LNCAP (cell line): Measurements from ENCODE around the gene CCDC184.

Experiments used
- TF ChIP-seq, protein P1 (sequence below): fragments of 450-650 bp; IDR thresholded peaks from 2 replicates; pipeline ENCODE4 v1.5.1; 2017; ENCODE audit warnings: mild to moderate bottlenecking

CCDC184 gene

DNA sequence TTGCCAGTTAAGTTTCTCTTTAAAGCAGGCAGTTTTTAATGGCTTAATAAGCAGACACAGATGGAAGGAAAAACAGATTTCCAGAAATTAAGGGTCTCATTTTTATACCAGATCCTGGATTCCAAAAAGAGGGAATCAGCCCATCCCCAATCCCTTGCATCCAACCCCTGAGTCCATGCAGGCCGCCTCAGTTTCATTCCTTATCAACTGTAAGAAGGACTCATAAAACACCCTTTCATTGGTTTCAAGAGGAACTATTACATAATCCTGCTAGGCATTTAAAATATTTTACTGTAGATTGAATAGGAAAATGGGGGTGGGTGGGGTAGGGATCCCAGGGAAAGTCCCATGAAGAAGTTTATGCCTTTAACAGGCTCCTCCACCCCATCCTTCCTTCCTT is 9.4 kb downstream of the CCDC184 start:
- TF ChIP-seq, protein P1, sequence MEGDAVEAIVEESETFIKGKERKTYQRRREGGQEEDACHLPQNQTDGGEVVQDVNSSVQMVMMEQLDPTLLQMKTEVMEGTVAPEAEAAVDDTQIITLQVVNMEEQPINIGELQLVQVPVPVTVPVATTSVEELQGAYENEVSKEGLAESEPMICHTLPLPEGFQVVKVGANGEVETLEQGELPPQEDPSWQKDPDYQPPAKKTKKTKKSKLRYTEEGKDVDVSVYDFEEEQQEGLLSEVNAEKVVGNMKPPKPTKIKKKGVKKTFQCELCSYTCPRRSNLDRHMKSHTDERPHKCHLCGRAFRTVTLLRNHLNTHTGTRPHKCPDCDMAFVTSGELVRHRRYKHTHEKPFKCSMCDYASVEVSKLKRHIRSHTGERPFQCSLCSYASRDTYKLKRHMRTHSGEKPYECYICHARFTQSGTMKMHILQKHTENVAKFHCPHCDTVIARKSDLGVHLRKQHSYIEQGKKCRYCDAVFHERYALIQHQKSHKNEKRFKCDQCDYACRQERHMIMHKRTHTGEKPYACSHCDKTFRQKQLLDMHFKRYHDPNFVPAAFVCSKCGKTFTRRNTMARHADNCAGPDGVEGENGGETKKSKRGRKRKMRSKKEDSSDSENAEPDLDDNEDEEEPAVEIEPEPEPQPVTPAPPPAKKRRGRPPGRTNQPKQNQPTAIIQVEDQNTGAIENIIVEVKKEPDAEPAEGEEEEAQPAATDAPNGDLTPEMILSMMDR, result no peak

DNA sequence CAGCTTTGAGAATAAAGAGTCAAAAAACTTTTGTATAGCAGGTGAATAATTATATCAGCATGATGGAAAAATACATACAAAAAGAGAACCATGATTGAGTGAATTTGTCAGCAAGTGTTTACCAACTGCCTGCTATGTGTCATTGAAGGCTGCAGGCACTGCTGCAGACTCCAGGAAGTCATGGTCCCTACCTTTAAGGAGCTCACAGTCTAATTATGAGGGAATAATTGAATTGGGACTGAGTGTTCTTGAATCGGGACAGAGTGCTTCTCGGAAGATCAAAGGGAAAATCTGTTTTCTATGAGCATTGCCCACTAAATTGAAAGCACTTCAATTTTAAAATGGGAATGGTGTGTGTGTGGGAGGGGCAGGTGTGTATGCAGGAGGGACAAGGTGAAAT is 10.2 kb downstream of the CCDC184 start:
- TF ChIP-seq, protein P1, result no peak

DNA sequence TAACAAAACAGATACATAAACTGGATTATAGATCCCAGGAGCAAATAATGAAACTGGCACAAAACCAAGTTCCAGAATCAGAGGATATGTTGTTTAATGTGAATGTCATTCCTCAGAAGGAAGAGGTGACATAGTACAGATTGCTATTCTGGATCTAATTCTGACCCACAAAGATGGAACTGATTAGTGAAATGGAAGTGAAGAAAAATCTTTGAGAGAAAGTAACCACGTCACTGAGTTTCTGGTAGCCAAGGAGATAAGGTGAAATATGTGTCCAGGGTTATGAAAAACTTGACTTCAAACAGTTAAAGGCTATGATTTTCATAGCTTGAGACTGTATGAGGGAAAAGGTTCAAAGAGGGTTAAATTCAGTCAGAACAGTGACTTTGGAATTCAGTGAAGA is 11.4 kb downstream of the CCDC184 start:
- TF ChIP-seq, protein P1, result no peak

DNA sequence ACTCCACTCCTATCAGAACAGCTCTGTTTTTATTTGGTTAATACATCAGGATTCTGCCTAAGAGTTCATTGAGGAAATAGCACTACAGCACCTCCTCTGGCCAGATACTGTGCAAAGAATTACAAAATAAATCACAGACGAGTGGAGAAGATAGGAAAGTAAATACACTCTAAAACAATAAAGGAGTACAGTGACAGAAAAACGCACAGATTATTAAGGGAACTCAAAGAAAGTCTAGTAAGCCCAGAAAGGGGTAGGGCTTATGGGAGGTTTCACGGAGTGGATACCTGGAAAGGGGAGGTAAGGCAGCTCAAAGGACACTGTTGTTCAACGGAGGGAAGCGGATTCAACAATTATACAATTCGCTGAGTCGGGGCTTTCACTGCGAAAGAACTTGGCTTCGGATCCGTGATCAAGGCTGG is 14.1 kb downstream of the CCDC184 start:
- TF ChIP-seq, protein P1, result peak; percentile 39; the same call in 1 of the 2 replicates

DNA sequence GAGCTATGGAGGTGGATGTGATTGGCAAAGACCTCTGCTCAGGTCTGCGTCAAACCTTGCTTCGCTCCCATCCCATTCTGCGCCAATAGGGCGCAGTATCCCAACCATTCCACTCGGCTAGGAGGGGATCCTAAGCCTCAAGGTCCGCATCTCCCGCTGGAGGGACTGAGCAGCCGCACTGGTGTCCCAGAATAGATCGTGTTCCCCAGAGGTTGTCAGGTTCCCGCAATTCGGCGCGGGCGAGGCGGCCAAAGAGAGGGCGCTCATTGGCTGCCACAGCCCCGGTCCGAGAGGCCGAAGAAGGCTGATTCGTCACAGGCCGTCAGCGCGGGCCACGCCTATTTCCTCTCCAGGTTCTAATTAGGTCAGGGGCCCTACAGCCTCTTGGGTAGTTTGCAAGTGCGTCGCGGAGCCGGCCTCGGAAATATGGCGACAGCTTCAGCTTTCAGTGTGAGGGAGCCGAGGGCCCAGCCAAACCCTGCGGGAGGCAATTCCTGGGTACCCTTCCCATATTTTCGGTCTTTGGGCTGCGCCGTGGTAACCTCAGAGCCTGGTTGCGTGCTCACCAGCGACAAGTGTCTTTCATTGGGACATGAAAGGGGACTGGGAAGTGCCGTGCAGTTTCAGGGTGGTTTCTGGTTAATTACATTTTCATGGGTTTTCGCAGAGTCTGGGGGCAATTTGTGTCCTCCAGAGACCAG is 14.7 kb downstream of the CCDC184 start:
- TF ChIP-seq, protein P1, result no peak

DNA sequence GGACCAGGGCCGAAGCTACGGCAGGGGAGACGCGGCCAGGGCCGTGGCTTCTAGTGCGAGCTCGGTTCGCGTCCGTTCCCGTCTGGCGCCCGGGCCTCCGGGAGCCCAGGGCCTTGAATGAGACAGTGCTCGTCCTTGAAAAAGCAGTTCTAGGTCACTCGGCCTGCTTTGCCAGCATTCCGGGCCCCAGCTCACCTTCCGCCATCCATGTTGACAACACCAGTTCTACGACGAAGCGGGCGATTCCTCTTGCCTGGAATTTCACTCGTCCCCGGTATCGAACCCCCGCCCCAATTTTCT is 15.2 kb downstream of the CCDC184 start:
- TF ChIP-seq, protein P1, result no peak

DNA sequence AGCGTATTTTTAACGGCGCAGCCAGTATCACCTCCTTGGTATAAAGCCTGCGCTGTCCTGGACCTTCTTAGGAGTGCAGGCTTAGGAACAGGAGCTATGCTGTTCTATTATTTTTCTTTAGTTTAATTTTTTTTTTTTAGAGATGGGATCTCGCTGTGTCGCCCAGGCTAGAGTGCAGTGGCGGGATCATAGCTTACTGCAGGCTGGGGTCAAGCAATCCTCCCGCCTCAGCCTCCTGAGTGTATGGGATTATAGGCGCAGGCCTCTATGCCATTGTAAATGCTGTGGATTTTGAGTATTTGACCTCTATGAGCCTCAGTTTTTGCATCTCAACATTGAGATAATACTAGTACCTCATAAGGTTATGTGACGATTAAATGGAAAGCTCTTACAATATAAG is 15.5 kb downstream of the CCDC184 start:
- TF ChIP-seq, protein P1, result no peak

DNA sequence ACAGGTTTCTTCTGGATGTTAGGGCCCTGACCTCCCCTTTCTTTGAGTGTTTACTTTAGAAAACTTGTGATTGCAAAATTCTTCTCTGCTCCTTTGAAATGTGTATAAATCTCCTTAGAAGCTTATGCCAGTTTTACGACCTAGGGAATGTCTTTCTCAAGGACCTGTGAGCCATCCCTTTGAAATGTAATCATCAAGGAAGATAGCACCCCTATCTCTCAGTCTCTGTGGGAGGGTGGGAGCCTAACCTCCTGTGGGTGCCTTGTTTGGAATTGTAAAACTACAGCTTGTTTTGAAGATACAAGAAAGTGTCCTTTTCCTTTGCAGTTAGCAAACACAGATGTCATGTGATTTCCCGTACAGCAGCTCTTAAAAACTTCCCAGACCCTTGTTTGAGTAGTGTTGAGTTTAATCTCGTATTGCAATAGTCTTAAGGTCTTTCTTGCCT is 16.4 kb downstream of the CCDC184 start:
- TF ChIP-seq, protein P1, result no peak
